ENCODE measurements around the gene SYPL1.

The SYPL1 gene

GRCh38 chr7:106124186-106124585 is 12.1 kb upstream of the SYPL1 start:
- no peak overlapping the region for H3K4me2 ChIP-seq
- no peak for TF ChIP-seq Cebpa-rat (IDR thresholded peaks at IDR 0.05)
- no peaks in the 10 kb centered on the region for H3K27me3 ChIP-seq
- H3K27ac ChIP-seq: no peak overlapping the region
- H3K9me3 ChIP-seq (replicated peaks in 1 of 11): no peaks in the 10 kb centered on the region
- peaks cover 0 to 21% (median 10%) of the 10 kb centered on the region in 10 experiments; a peak in 11 of 20 replicates for H3K4me1 ChIP-seq
- no peak overlapping the region for H3K9ac ChIP-seq
- no peak overlapping the region for H3K4me3 ChIP-seq
- no peaks in the 10 kb centered on the region for H4K20me1 ChIP-seq
- H3K36me3 ChIP-seq: no peaks in the 10 kb centered on the region

- Histone ChIP-seq H3K4me2 (no peak overlapping the region), H3K4me3 (no peak overlapping the region), H3K9ac (no peak overlapping the region), H3K27me3 (no peaks in the 10 kb centered on the region), H3K27ac (no peak overlapping the region), H3K36me3 (no peaks in the 10 kb centered on the region), H4K20me1 (no peaks in the 10 kb centered on the region), H3K4me1 (peaks cover 0 to 21% (median 10%) of the 10 kb centered on the region in 10 experiments; a peak in 11 of 20 replicates), H3K9me3 (replicated peaks in 1 of 11) (no peaks in the 10 kb centered on the region)
- no peak for TF ChIP-seq Cebpa-rat (IDR thresholded peaks at IDR 0.05)
Measured at GRCh38 chr7:106122713-106123112, 10.6 kb upstream of the SYPL1 start.

GRCh38 chr7:106121189-106121810 is 9.2 kb upstream of the SYPL1 start:
- Histone ChIP-seq H3K9ac (no peak overlapping the region), H4K20me1 (no peaks in the 10 kb centered on the region), H3K9me3 (replicated peaks in 1 of 11) (no peaks in the 10 kb centered on the region), H3K27ac (no peak overlapping the region), H3K4me3 (no peak overlapping the region), H3K36me3 (no peaks in the 10 kb centered on the region), H3K4me1 (peaks cover 2 to 15% (median 9%) of the 10 kb centered on the region in 10 experiments; a peak in 18 of 20 replicates), H3K4me2 (peak overlapping the region in 1 of 11 experiments; percentile 24; a peak in 1 of 22 replicates), H3K27me3 (no peaks in the 10 kb centered on the region)
- TF ChIP-seq Cebpa-rat (IDR thresholded peaks at IDR 0.05): no peak

GRCh38 chr7:106120500-106120899 is 8.4 kb upstream of the SYPL1 start:
- no peak overlapping the region for H3K27ac ChIP-seq
- H3K36me3 ChIP-seq: no peaks in the 10 kb centered on the region
- H3K4me2 ChIP-seq: no peak overlapping the region
- no peaks in the 10 kb centered on the region for H3K9me3 ChIP-seq (replicated peaks in 1 of 11)
- no peaks in the 10 kb centered on the region for H4K20me1 ChIP-seq
- TF ChIP-seq Cebpa-rat (IDR thresholded peaks at IDR 0.05): no peak
- no peak overlapping the region for H3K9ac ChIP-seq
- no peak overlapping the region for H3K4me3 ChIP-seq
- H3K27me3 ChIP-seq: no peaks in the 10 kb centered on the region
- peaks cover 4 to 21% (median 10%) of the 10 kb centered on the region in 10 experiments; a peak in 18 of 20 replicates for H3K4me1 ChIP-seq

GRCh38 chr7:106119719-106120118 is 7.6 kb upstream of the SYPL1 start:
- Histone ChIP-seq H3K9ac (no peak overlapping the region), H3K4me3 (no peak overlapping the region), H3K27me3 (no peaks in the 10 kb centered on the region), H4K20me1 (no peaks in the 10 kb centered on the region), H3K4me2 (no peak overlapping the region), H3K4me1 (peaks cover 4 to 29% (median 16%) of the 10 kb centered on the region in 10 experiments; a peak in 18 of 20 replicates), H3K36me3 (no peaks in the 10 kb centered on the region), H3K27ac (no peak overlapping the region), H3K9me3 (replicated peaks in 1 of 11) (no peaks in the 10 kb centered on the region)
- TF ChIP-seq Cebpa-rat (IDR thresholded peaks at IDR 0.05): no peak

- Histone ChIP-seq H3K36me3 (no peaks in the 10 kb centered on the region), H3K9me3 (replicated peaks in 1 of 11) (peaks cover 0 to 9% (median 0%) of the 10 kb centered on the region in 11 experiments; a peak in 4 of 22 replicates), H3K9ac (no peak overlapping the region), H3K27me3 (no peaks in the 10 kb centered on the region), H3K4me2 (no peak overlapping the region; a peak in 1 of 22 replicates), H4K20me1 (no peaks in the 10 kb centered on the region), H3K4me3 (no peak overlapping the region), H3K4me1 (peaks cover 6 to 44% (median 29%) of the 10 kb centered on the region in 10 experiments; a peak in 18 of 20 replicates), H3K27ac (no peak overlapping the region)
- no peak for TF ChIP-seq Cebpa-rat (IDR thresholded peaks at IDR 0.05)
Measured at GRCh38 chr7:106117786-106118544, 5.9 kb upstream of the SYPL1 start.

- no peaks in the 10 kb centered on the region for H3K36me3 ChIP-seq
- no peaks in the 10 kb centered on the region for H3K27me3 ChIP-seq
- TF ChIP-seq Cebpa-rat (IDR thresholded peaks at IDR 0.05): no peak
- no peak overlapping the region for H3K9ac ChIP-seq
- peaks cover 0 to 6% (median 0%) of the 10 kb centered on the region in 11 experiments; a peak in 3 of 22 replicates for H4K20me1 ChIP-seq
- H3K4me2 ChIP-seq: peak overlapping the region in 7 of 11 experiments; percentile 10 to 49 (median 16); a peak in 10 of 22 replicates
- no peak overlapping the region for H3K4me3 ChIP-seq
- peaks cover under 1 to 57% (median 35%) of the 10 kb centered on the region in 10 experiments; a peak in 17 of 20 replicates for H3K4me1 ChIP-seq
- H3K9me3 ChIP-seq (replicated peaks in 1 of 11): peaks cover 0 to 10% (median 0%) of the 10 kb centered on the region in 11 experiments; a peak in 4 of 22 replicates
- H3K27ac ChIP-seq: no peak overlapping the region
Measured at GRCh38 chr7:106116161-106116704, 4.1 kb upstream of the SYPL1 start.

GRCh38 chr7:106114716-106115383 is 2.7 kb upstream of the SYPL1 start:
- Histone ChIP-seq H3K9me3 (replicated peaks in 1 of 11) (peaks cover 0 to 10% (median 0%) of the 10 kb centered on the region in 11 experiments; a peak in 4 of 22 replicates), H3K9ac (no peak overlapping the region), H3K4me3 (no peak overlapping the region), H3K4me2 (peak overlapping the region in 9 of 11 experiments; percentile 4 to 58 (median 33); a peak in 15 of 22 replicates), H3K4me1 (peaks cover 9 to 71% (median 47%) of the 10 kb centered on the region in 10 experiments), H3K36me3 (no peaks in the 10 kb centered on the region), H3K27ac (no peak overlapping the region; a peak in 1 of 22 replicates), H3K27me3 (no peaks in the 10 kb centered on the region), H4K20me1 (peaks cover 2 to 18% (median 6%) of the 10 kb centered on the region in 11 experiments; a peak in 19 of 22 replicates)
- no peak for TF ChIP-seq Cebpa-rat (IDR thresholded peaks at IDR 0.05)
